Measurements from ENCODE around the gene RAPGEF2.
A peak's percentile ranks its signal among the peaks of the same experiment; 100 is the strongest.
"Not testable (repeated sequence)": the region's sequence is repeated elsewhere in the genome, so short reads cannot be mapped to it uniquely, and the experiment has no call there.

Gene RAPGEF2

GRCh38 chr4:159169404-159170302, 66.8 kb downstream of the RAPGEF2 start:
- no peak for DNase-seq

GRCh38 chr4:159171287-159171686, 68.4 kb downstream of the RAPGEF2 start:
- DNase-seq, result no peak

GRCh38 chr4:159173886-159174285, 71.0 kb downstream of the RAPGEF2 start:
- DNase-seq, result no peak

GRCh38 chr4:159174645-159175084, 71.8 kb downstream of the RAPGEF2 start:
- DNase-seq, result no peak

GRCh38 chr4:159175085-159175988, 72.5 kb downstream of the RAPGEF2 start:
- DNase-seq, result peak; percentile 37 to 60

- no peak for DNase-seq
Measured at GRCh38 chr4:159175989-159176375, 73.1 kb downstream of the RAPGEF2 start.

GRCh38 chr4:159177265-159178150, 74.6 kb downstream of the RAPGEF2 start:
- peak in 1 of 2 experiments; percentile 8 for DNase-seq

GRCh38 chr4:159178151-159178546, 75.3 kb downstream of the RAPGEF2 start:
- peak; percentile 63 to 73 for DNase-seq

- no peak for DNase-seq
Measured at GRCh38 chr4:159178979-159179969, 76.4 kb downstream of the RAPGEF2 start.

GRCh38 chr4:159183885-159184605, 81.2 kb downstream of the RAPGEF2 start:
- not testable (repeated sequence) for DNase-seq

GRCh38 chr4:159185591-159186023, 82.7 kb downstream of the RAPGEF2 start:
- no peak for DNase-seq

- no peak for DNase-seq
Measured at GRCh38 chr4:159188646-159189045, 85.8 kb downstream of the RAPGEF2 start.

GRCh38 chr4:159190651-159191050, 87.8 kb downstream of the RAPGEF2 start:
- DNase-seq, result no peak

- DNase-seq, result peak in 1 of 2 experiments; percentile 13
Measured at GRCh38 chr4:159191989-159192388, 89.1 kb downstream of the RAPGEF2 start.

- DNase-seq, result no peak
Measured at GRCh38 chr4:159193046-159193620, 90.3 kb downstream of the RAPGEF2 start.

- no peak for DNase-seq
Measured at GRCh38 chr4:159195361-159195769, 92.5 kb downstream of the RAPGEF2 start.

GRCh38 chr4:159197260-159197884, 94.5 kb downstream of the RAPGEF2 start:
- DNase-seq, result no peak

- no peak for DNase-seq
Measured at GRCh38 chr4:159197885-159198269, 95.0 kb downstream of the RAPGEF2 start.

GRCh38 chr4:159199826-159200225, 96.9 kb downstream of the RAPGEF2 start:
- no peak for DNase-seq

- DNase-seq, result no peak
Measured at GRCh38 chr4:159201168-159201567, 98.3 kb downstream of the RAPGEF2 start.

Measured in AML-193 (cell line).